GM12801 (cell line): Measurements from ENCODE around the gene INPP4B.

Experiments used
- TF ChIP-seq, protein P1 (sequence below): IDR thresholded peaks from one replicate; pipeline ENCODE4 v1.5.1; 2011; ENCODE audit warnings: control low read depth; ENCODE audit not compliant: insufficient read length; ENCODE audit errors: extremely low read depth

INPP4B gene

GRCh38 chr4:142631836-142632235 is 214.3 kb downstream of the INPP4B start:
- TF ChIP-seq, protein P1, sequence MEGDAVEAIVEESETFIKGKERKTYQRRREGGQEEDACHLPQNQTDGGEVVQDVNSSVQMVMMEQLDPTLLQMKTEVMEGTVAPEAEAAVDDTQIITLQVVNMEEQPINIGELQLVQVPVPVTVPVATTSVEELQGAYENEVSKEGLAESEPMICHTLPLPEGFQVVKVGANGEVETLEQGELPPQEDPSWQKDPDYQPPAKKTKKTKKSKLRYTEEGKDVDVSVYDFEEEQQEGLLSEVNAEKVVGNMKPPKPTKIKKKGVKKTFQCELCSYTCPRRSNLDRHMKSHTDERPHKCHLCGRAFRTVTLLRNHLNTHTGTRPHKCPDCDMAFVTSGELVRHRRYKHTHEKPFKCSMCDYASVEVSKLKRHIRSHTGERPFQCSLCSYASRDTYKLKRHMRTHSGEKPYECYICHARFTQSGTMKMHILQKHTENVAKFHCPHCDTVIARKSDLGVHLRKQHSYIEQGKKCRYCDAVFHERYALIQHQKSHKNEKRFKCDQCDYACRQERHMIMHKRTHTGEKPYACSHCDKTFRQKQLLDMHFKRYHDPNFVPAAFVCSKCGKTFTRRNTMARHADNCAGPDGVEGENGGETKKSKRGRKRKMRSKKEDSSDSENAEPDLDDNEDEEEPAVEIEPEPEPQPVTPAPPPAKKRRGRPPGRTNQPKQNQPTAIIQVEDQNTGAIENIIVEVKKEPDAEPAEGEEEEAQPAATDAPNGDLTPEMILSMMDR, result no peak

GRCh38 chr4:142615324-142615665 is 230.8 kb downstream of the INPP4B start:
- TF ChIP-seq, protein P1, result no peak

- TF ChIP-seq, protein P1, result no peak
Observed at GRCh38 chr4:142614621-142615323, 231.3 kb downstream of the INPP4B start.

GRCh38 chr4:142607976-142608375 is 238.1 kb downstream of the INPP4B start:
- TF ChIP-seq, protein P1, result no peak

GRCh38 chr4:142600952-142601351 is 245.1 kb downstream of the INPP4B start:
- TF ChIP-seq, protein P1, result no peak

- TF ChIP-seq, protein P1, result no peak
Observed at GRCh38 chr4:142598132-142598531, 248.0 kb downstream of the INPP4B start.

DNA sequence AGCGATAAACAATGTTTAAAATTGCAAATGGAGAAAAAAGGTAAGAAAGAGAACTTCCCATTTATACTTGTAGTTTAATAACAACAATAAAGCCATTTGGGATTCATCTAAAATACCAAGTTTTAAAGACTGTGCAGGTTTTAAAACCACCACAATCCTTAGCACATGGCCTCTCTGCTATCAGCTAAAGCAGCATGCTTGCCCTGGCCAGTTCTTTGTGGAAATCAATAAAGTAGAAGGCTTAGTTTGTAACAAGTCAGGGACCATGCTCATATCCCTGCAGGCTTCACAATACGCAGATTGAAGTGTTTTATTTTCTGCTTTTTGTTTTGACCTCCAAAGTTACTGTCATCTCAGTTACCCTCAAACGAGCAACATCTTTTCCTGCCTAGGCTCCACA is 249.5 kb downstream of the INPP4B start:
- TF ChIP-seq, protein P1, result no peak
